ENCODE results near the gene TMEM121.

TMEM121 gene

GRCh38 chr14:105487449-105487985 lies 38.9 kb upstream of the TMEM121 start:
- DNase-seq (ENCODE audit: low read depth, low spot score), result peak; percentile 37

- DNase-seq (ENCODE audit: low read depth, low spot score), result no peak
These were observed 38.2 kb upstream of the TMEM121 start for GRCh38 chr14:105487986-105488777.

- no peak for DNase-seq (ENCODE audit: low read depth, low spot score)
These were observed 37.4 kb upstream of the TMEM121 start for GRCh38 chr14:105488781-105489541.

GRCh38 chr14:105489542-105490266 lies 36.7 kb upstream of the TMEM121 start:
- DNase-seq (ENCODE audit: low read depth, low spot score), result peak; percentile 92

- no peak for DNase-seq (ENCODE audit: low read depth, low spot score)
These were observed 36.2 kb upstream of the TMEM121 start for GRCh38 chr14:105490267-105490571.

GRCh38 chr14:105490572-105491365 lies 35.6 kb upstream of the TMEM121 start, which contains the start of gene TEDC1:
Gene TEDC1 (plus strand): TSS chr14:105491246. CDS start chr14:105491376, 130 bp downstream.
- peak; percentile 100 for DNase-seq (ENCODE audit: low read depth, low spot score)

GRCh38 chr14:105491366-105491973 lies 34.9 kb upstream of the TMEM121 start:
- peak; percentile 89 for DNase-seq (ENCODE audit: low read depth, low spot score)

GRCh38 chr14:105492031-105492970 lies 34.1 kb upstream of the TMEM121 start:
- DNase-seq (ENCODE audit: low read depth, low spot score), result no peak

GRCh38 chr14:105492971-105493871 lies 33.2 kb upstream of the TMEM121 start:
- DNase-seq (ENCODE audit: low read depth, low spot score), result no peak

- DNase-seq (ENCODE audit: low read depth, low spot score), result no peak
These were observed 32.3 kb upstream of the TMEM121 start for GRCh38 chr14:105493921-105494605.

- DNase-seq (ENCODE audit: low read depth, low spot score), result no peak
These were observed 31.8 kb upstream of the TMEM121 start for GRCh38 chr14:105494606-105494929.

GRCh38 chr14:105495101-105495989 lies 31.0 kb upstream of the TMEM121 start:
- DNase-seq (ENCODE audit: low read depth, low spot score), result no peak

- no peak for DNase-seq (ENCODE audit: low read depth, low spot score)
These were observed 30.2 kb upstream of the TMEM121 start for GRCh38 chr14:105495990-105496830.

GRCh38 chr14:105496831-105497591 lies 29.4 kb upstream of the TMEM121 start:
- no peak for DNase-seq (ENCODE audit: low read depth, low spot score)

GRCh38 chr14:105497671-105498429 lies 28.5 kb upstream of the TMEM121 start:
- peak; percentile 53 for DNase-seq (ENCODE audit: low read depth, low spot score)

Measured in ELF-1 (cell line).